IPS-NIHi7 (cell line): ENCODE measurements around the gene TCHP.
"Not testable (repeated sequence)": the region's sequence is repeated elsewhere in the genome, so short reads cannot be mapped to it uniquely, and the experiment has no call there.

Experiments used
- DNase-seq: peaks from one replicate; pipeline ENCODE4 v3.0.0; 2012; ENCODE audit warnings: mixed read lengths; ENCODE audit errors: extremely low spot score

The TCHP gene

DNA sequence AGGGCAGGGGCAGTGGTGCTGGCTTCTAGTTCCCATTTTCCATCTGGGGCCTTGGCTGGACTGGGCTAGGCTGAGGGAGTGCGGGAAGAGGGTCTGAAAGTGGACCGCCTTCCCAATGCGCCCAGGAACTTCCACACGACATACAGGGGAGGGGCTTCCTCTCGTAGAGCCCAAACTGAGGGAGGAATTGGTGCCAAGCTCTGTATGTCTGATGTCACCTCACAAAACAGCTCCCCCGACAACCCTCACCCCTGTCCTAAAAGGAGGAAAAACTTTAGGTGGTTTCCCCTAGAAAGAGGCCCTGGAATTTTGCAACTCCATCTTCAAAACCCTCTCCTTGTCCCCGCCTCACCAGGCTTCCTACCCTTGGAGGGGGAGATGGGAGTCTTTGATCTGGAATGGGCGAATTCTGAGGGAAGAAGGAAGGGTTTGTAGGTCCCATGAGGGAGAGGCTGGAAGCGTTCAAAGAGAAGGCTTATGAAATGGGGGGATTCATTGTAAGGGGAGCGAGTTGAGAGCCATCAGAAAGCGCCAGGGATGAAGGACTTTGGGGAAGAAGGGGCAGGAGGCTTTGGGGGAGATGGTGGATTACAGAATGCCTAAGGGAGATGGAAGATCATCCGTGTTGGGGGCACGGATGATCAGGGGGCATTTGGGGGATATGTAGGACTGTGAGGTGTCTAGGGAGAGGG lies 20.6 kb upstream of the TCHP start:
- no peak for DNase-seq

DNA sequence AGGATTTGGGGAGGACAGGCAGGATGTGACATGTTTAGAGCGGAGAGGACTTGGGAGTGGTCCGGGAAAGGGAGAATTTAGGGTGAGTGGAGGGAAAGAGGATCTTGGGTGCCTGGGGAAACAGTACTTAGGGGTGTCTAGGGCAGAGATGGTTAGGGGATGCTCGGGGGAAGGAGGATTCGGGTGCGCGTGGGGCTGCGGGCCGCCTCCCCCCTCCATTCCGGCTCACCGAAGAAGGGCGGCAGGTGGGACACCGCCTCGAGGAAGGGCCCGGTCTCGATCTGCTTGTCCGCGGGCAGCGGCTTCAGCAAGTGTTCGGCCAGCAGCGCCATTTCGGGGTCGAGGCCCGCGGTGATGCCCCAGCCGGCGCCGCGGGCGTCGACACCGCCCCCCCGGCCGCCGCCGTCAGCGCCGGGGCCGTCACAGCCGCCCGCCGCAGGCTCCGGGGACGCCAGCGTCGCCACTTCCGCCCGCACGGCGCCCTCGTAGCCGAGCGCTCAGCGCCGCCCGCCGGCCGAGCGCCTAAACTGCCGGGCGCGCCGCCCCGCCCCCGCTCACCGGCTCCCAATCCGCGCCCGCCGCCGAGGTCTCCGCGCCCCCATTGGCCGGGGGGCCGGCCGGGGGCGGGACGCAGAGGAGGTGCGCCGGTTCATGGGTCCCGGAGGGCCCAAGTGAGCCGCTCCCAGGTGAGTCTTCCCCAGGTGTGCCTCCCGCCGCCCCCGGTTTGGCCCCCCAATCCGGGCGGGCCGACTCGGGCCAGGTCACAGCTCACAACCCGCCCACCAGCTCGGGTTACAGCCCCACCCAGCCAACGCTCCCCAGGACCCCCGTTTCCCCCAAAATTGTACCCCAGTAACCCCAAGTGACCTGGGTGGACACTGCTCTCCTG lies 19.8 kb upstream of the TCHP start, which contains the start of gene GLTP:
TSS of gene GLTP (minus strand) at position 499 of the 889 bp plus-strand sequence. CDS start at position 332, 167 bp downstream.
- peak; percentile 99 for DNase-seq

DNA sequence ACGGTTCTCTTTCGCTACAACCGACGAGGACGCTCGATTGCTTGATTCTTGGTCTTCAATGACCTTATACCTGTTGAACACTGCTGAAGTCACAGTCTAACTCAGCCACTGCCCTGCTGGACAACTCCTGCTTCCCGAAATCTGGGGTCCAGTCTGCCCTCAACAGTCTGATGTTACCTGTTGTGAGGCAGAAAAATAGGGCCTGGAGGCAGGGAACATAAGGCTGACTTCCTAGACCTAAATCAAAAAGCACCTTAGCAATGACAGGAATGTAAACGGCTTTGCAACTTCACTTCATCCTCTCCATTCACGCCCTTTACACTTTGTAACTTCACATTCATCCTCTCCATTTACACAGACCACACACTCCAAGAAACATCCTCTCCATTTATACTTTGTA lies 19.1 kb upstream of the TCHP start:
- DNase-seq, result no peak

DNA sequence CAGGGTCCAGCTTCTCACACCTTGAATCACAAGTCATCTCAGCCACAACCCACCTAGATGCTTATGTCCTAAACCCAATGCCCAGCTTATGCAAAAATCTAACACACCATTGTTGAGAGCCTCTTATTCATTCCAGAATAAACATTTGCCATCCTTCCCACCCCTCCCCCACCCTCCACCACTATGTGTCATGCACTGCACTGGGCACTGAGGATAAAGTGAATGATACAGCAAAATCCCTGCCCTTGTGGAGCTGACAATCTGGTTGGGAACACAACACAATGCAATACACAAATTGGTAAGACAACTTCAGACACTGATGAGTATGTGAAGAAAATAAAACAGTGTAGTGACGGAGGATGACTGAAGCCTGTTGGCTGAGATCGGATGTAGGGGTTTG lies 18.3 kb upstream of the TCHP start:
- no peak for DNase-seq

DNA sequence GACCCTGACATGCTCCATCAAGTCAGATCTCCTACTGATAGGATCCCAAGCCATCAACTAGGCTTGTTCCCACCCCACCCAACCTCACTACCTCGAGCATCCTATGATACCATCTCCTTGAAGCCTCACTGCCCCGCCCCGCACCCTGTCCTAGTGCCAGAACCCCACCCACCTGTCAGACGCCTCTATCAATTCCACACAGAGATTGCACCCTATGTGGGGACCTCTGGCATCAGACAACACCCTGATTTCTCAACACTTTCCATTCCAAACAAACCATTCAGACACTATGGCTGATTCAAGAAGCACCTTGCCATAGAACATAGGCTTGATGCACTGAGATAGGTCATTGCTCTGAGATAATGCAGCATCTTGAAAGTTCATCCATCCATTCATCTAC lies 16.6 kb upstream of the TCHP start:
- DNase-seq, result no peak

DNA sequence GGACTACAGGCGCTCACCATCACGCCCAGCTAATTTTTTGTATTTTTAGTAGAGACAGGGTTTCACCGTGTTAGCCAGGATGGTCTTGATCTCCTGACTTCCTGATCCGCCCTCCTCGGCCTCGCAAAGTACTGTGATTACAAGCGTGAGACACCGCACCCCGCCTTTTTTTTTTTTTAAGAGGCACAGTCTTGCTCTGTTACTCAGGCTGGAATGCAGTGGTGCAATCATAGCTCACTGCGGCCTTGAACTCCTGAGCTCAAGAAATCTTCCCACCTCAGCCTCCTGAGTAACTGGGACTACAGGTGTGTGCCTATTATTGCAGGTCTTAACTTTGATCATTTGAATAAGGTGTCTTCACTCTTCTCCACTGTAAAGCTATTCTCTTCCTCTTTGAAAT lies 14.5 kb upstream of the TCHP start:
- DNase-seq, result no peak

DNA sequence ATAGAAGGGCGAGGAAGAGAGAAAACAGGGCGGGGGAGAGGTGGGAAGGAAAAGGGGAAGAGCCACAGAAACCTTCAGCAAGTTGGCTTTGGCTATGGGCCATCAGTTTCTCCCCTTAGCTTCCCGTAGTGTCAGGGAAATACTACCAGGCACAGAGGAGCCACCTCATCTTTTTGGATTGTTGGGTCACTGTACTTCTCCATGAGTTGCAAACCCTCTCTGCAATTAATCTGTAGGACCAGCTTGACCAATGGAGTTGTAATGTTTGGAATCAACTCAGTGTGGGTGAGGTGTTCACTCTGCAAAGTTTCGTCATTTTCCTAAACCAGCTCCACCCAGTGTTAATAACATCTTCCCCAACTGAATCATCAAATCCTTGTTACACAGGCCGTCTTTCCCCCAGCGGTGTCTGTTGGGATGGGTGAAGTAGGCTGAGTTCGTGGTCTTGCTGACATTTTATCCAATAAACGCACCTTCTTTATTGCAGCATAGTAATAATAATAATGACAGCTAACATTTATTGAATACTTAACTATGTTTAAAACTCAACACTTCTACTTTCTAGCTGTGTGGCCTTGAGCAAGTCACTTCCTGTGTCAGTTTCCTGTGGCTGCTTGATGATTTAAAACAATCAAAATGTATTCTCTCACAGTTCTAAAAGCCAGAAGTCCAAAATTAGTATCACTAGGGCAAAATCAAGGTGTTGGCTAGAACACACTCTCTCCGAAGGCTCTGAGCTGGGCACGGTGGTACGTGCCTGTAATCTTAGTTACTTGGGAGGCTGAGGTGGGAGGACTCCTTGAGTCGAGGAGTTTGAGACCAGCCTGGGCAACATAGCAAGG lies 11.7 kb upstream of the TCHP start:
- DNase-seq, result no peak

DNA sequence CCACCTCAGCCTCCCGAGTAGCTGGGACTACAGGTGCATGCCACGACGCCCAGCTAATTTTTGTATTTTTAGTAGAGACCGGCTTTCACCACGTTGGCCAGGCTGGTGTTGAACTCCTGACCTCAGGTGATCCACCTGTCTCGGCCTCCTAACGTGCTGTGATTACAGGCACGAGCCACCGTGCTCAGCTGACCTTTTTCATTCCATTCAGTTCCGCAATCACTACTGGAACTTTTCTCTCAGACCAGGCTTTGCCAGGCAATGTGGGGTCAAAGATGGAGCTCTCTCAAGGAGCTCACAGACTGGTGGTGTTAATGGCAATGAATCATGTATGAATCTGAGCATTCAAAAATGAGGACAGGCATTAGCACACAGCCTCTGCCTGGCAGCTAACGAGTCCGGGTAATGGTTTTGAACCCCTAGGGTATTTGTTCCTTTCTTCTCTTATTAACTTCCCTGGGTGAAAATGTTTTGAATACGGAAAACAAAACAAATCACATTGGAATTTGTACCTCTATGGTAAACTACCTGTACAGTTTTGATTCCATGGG lies 9.4 kb upstream of the TCHP start:
- no peak for DNase-seq

DNA sequence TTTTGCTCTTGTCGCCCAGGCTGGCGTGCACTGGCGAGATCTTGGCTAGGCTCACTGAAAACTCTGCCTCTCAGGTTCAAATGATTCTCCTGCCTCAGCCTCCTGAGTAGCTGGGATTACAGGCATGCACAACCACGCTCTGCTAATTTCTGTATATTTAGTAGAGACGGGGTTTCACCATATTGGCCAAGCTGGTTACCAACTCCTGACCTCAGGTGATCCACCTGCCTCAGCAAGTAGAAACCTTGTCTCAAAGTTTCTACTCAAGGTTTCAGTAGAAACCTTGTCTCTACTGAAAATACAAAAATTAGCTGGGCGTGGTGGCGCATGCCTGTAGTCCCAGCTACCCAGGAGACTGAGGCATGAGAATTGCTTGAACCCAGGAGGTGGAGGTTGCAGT lies 8.3 kb upstream of the TCHP start:
- DNase-seq, result not testable (repeated sequence)

DNA sequence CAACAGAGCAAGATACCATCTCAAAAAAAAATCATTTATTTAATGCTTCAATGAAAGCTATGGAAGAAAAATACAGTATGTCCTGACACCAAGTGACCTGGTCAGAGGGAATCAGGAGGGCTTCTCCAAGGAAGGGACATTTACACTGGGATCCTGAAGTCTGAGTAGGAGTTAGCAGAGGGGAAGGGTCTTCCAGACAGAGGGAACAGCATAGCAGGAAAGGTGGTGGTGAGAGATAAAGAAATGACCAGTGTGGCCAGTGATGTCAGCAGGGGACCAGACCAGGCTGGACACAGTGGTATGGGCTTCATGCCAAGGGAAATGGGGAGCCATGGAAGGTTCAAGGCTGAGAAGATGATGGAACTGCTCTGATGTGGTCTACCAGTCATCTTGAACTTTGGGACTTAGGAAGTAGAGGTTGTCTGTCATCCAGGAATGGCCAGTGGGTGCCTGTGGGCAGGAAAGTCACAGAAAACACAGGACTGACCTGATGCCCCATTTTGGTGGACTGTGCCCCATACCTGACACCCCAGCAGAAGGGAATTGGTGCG lies 7.8 kb upstream of the TCHP start:
- no peak for DNase-seq

DNA sequence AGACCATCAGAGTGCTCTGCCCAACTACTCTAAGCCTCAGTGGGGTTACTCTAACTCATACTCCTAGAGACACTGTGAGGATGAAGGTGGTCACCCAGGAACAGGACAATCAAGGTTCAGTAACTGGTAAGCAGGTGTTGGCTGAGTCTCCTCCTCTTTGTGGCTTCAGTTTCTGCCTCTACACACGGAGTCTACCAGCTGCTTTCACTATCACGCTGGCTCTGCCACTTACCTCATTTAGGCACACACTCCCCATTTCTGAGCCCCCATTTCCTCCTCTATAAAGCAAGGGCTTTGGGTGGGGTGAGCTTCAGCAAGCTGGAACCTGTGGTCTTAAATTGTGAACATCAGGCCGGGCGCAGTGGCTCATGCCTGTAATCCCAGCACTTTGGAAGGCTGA lies 7.3 kb upstream of the TCHP start:
- DNase-seq, result no peak

DNA sequence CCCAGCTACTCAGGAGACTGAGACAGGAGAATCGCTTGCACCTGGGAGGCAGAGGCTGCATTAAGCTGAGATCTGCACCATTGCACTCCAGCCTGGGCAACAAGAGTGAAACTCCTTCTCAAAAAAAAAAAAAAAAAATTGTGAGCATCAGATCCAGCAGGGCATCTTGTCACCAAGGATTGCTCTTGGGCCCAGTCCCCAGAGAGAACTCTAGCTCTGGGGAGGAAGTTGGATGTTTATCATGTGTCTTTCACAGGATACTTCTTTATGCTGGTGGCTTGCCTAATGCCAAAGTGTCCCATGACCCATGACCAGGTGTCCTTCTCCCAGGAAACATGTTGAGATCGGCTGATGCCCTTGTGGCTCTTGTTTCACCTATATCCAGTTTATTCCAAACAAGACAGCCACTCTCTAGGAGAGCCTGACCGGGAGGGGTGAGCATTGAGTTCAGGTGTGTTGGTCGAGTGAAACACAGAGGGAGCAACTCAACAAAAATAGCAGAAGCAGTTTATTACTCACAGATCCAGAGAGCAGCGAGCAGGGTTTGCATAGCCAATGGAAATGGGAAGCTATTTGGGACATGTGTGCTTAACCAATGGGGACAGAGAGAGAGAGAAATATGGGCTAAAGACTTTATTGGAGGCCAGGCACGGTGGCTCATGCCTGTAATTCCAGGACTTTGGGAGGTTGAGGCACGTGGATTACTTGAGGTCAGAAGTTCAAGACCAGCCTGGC lies 6.6 kb upstream of the TCHP start:
- no peak for DNase-seq

DNA sequence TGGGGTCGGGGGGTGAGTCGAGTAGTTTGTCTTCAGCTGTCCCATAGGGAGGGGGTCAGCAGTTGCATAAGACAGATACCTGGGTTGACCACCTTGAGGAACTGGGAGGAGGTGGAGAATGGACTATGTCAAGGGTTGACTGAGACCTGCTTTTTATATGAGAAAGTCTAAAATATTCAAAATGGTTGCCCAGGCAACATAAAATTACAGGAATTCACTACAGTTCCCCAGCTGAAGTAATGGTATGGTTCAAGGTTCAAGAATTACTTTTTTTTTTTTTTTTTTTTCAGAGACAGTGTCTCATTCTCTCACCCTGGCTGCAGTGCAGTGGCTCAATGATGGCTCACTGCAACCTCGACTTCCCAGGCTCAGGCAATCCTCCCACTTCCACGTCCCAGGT lies 5.1 kb upstream of the TCHP start:
- DNase-seq, result no peak

DNA sequence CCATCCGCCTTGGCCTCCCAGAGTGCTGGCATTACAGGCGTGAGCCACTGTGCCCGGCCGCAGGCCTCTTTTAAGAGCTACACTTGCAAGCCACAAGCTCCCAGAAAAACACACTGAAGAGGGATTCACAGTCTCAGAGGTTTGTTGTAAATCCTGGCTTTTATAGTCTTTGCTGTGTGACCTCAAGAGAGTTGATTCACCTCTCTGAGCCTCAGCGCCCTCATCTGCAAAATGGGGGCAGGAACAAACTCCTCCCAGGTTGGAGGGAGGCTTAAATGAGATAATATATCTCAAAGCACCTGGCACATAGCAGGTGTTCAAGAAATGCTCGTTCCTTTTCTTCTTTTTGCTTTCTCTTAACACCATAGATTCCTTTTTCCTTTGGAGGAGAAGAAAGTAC lies 3.9 kb upstream of the TCHP start:
- no peak for DNase-seq

DNA sequence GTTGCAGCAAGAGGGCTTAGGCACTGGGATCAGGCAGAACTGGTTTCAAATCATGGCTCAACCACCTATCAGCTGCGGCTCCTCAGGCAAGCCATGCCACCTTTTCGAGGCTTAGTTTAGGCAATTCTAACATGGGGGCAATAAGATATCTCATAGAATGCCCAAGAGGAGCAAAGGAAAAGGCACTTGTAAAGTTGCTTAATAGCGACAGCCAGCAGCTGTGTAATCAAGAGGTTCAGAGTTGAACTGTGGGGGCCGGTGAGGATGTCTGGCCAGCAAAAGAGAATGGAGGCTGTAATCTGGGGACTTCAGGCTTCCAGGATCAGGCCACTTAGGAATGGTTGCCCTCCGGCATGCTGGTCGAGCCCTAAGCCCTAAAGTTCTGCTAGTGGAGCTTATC lies 3.0 kb upstream of the TCHP start:
- DNase-seq, result no peak

DNA sequence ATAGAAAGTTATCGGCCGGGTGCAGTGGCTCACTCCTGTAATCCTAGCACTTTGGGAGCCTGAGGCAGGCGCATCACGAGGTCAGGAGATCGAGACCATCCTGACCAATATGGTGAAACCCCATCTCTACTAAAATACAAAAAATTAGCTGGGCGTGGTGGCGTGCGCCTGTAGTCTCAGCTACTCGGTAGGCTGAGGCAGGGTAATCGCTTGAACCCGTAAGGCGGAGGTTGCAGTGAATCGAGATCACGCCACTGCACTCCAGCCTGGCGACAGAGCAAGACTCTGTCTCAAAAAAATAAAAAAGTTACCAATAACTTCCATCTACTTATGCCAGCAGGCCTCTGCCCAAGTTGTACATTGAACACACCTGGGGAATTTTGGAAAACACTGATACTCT lies 729 bp upstream of the TCHP start:
- not testable (repeated sequence) for DNase-seq

DNA sequence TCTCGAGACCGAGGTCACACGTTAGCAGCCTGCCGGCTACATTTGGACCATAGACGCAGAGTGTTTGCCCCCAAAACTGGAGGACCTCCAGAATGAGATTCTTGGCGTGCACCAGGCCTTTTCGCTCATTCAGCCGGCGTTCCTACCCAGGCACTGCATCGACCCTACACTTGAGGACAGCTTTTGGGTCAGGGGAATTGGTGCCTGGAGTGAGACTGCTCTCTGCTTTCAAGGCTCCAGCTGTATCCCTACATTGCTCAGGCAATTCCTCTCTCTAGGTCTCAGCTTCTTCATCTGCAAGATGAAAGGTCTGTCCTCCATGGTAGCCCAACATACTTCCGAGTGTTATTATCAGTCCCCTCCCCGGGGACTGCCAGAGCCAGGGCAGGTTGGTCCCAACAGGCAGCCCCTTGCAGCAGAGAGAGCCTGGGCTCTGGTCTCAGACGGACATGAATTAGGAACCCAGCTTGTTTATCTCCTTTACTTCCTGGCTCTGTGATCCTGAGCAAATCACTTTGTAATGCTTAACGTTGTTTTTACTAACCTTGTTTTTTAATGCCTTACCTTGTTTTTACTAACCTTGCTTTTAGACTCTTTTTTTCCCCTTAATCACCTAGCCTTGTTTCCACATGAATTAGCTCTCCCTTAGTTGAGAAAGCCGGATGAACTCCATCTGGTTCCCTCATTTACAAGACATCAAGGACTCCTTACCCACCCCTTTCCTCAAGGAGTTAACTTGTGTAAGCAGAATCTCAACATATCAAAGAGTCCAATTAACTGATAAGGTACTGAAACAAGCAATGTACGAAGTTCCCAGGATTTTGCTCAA lies 892 bp downstream of the TCHP start:
- DNase-seq, result peak; percentile 67

DNA sequence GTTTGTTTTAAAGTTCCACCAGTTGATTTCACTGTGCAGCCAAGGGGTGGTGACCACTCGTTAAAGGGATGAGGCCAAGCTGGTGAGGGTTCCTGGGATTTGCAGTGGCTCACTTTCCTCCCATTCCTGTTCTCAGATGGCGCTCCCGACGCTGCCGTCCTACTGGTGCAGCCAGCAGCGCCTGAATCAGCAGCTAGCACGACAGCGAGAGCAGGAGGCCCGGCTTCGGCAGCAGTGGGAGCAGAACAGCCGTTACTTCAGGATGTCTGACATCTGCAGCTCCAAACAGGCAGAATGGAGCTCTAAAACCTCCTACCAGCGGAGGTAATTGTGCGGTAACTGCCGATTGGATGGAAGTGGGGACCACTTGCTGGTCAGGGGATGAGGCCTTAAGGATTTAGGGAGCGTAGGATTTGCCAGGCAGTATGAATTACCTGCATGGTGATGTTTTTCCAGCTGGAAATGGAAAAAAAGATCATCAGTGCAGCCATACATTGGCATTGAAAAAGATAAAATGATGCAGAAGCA lies 2.9 kb downstream of the TCHP start:
- no peak for DNase-seq

DNA sequence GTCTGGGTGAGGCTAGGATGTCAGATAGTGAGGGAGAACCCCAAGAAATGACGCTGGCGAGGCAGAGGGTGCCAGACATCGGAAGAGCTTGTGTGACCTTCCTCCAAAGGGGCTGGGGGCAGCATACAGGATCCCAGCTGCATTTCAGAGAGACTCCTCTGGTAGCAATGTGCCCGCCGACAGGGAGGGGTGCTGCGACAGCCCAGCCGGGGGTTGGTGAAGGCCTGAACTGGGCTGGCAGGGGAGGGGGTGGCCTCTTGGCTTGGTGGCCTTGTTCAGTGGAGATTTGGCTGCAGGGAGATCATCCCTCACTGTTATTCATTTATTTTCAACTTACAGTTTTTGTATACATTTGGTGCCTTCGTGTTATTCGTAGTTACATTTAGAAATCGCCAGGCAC lies 5.2 kb downstream of the TCHP start:
- no peak for DNase-seq
